Heart right ventricle (tissue), 16 donors: ENCODE measurements around the gene POP4. TPM values are rescaled to one million over a fixed set of nuclear protein-coding genes. Genes with fewer than 3 reads are reported as not detected.
A peak's percentile ranks its signal among the peaks of the same experiment; 100 is the strongest.

Experiments
- ATAC-seq, 8 donors: fragments of 200-7000 bp; cut with Tn5 transposase; one replicate each; pipeline ENCODE4 v1.9.1; 2020; ENCODE audit warnings: mild to moderate bottlenecking in 8 of 8, moderate library complexity in 8 of 8, moderate number of reproducible peaks in 1 of 8
- DNase-seq, 2 donors: peaks; one replicate each; pipeline ENCODE4 v3.0.0-alpha.2; 2020
- H3K27ac ChIP-seq, 10 donors: fragments of 200-600 bp; sonication (generic) in 2 of 10; one replicate each; pipeline versions ENCODE4 v1.5.0 to v1.8.0; 2020 to 2022; ENCODE audit warnings: mild to moderate bottlenecking in 3 of 10
- H3K27me3 ChIP-seq, 7 donors: fragments of 200-600 bp; one replicate each; pipeline ENCODE4 v1.8.0; 2021 to 2022; ENCODE audit warnings: mild to moderate bottlenecking in 2 of 7
- H3K36me3 ChIP-seq, 9 donors: fragments of 200-600 bp; sonication (generic) in 1 of 9; one replicate each; pipeline versions ENCODE4 v1.5.0 to v1.8.0; 2020 to 2022; ENCODE audit warnings: mild to moderate bottlenecking in 2 of 9
- H3K4me1 ChIP-seq, 9 donors: fragments of 200-600 bp; sonication (generic) in 1 of 9; one replicate each; pipeline versions ENCODE4 v1.5.0 to v1.8.0; 2020 to 2022; ENCODE audit warnings: mild to moderate bottlenecking in 4 of 9
- H3K4me3 ChIP-seq, 10 donors: fragments of 200-600 bp; sonication (generic) in 2 of 10; one replicate each; pipeline versions ENCODE4 v1.5.0 to v1.8.0; 2020 to 2022; ENCODE audit warnings: mild to moderate bottlenecking in 7 of 10, moderate library complexity in 2 of 10
- H3K9me3 ChIP-seq, 11 donors: fragments of 200-600 bp in 10 of 11; sonication (generic) in 2 of 11; one replicate each; pipeline versions ENCODE4 v1.5.0 to v1.8.0; 2013 to 2022; ENCODE audit warnings: mild to moderate bottlenecking in 2 of 11, control low read depth in 1 of 11, moderate library complexity in 1 of 11
- WGBS, 2 donors: extraction: QIAGEN DNeasy Blood & Tissue Kit; methylation state at CpG; one replicate each; pipeline ENCODE4 v1.1.7; 2013; ENCODE audit warnings: inconsistent platforms in 1 of 2; 5-methylcytosine and 5-hydroxymethylcytosine counted together
- intact Hi-C, 10 donors: fragments of 100-400 bp; cut with DNase I; formaldehyde crosslinking; loops; one replicate each; pipeline versions ENCODE4 v1.11.1 to v1.14.2; 2022
- polyA plus RNA-seq, 2 donors: library from polyadenylated mRNA; stranded (reverse); fragments of 200-250 nt; gene quantifications; one replicate each; pipeline ENCODE4 v1.2.3, GENCODE V29; 2013
- total RNA-seq, 10 donors: library from RNA; stranded (reverse); fragmentation: NEBNext Ultra II Directional in 3 of 10; extraction: Animal tissue kit (Norgen Biotek cat#: 25700) in 3 of 10; gene quantifications; one replicate each; pipeline versions ENCODE4 v1.2.1 to v1.2.4, GENCODE V29; 2021 to 2023
- TF ChIP-seq, protein P1 (sequence below), 9 donors: fragments of 200-600 bp; sonication (generic) in 2 of 9; IDR thresholded peaks; one replicate each; pipeline versions ENCODE4 v1.5.0 to v1.8.0; 2021 to 2022; ENCODE audit warnings: antibody characterized with exemption in 9 of 9, mild to moderate bottlenecking in 5 of 9, moderate library complexity in 1 of 9
- donor health status: Arrhythmogenic right ventricular cardiomyopathy.
- donor health status: ischemic (EF 13 %, LVEDD 7.1; RV severe dilation, severe dysfunction).
- donor health status: healthy with polysubstance abuse.
- donor health status: DM: no; HTN: yes; CAD: no.
- donor health status: DM: no; HTN: no; CAD: no.
- donor health status: ischemic (EF 25% LVEDD 6.9; RV normal size, moderate dysfunction).
- donor health status: ischemic (EF 25% LVEDD 5.7; RV mildly dilated, moderate dysfunction).
- donor health status: healthy.
- donor health status: DM: yes; HTN: yes; CAD: no.
- donor health status: Ischemic cardiomyopathy.
- donor health status: ischemic (EF 35%, LVEDD 5.7; RV mildly dilated, moderate dysfunction).
- donor health status: nonischemic (EF 11% LVEDD 7.7; RV severe dilation, severe dysfunction).
- donor health status: DM: yes; HTN: yes; CAD: no.
- donor health status: PGD.
- donor health status: ischemic (EF 29% LVEDD 5.4; RV normal size, mild dysfunction).
- donor health status: nonischemic (EF 23%, LVEDD 6.1; RV moderate dilation, normal function).

The POP4 gene
- total and polyA plus RNA-seq, 12 donors = 46.6 to 108 (median 51.7) TPM

DNA sequence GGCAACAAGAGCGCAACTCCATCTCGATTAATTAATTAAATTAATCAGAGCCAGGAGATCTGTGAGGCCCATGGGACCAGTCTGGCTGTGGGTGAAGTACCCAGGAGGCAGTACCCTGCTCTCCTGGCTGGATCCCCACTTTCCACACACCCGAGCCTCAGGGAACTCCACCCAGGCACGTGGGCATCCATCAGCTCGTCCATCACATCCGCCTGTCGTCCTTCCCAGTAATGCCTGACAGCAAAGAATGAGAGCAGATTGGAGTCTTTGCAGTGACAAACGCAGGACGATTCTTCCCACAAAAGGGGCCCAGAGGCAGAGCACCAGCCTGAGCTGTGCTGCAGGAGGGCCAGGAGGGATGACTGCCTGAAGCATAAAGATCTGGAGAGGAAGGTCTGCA is 44.5 kb upstream of the POP4 start:
- ATAC-seq = no peak
- Histone ChIP-seq H3K9me3 (peaks cover 0 to 40% (median 17%) of the 10 kb centered on the region in 11 donors), H3K27me3 (peaks cover 0 to 24% (median 17%) of the 10 kb centered on the region in 7 donors), H3K4me3 (no peak overlapping the region), H3K4me1 (no peaks in the 10 kb centered on the region), H3K36me3 (no peaks in the 10 kb centered on the region), H3K27ac (no peak overlapping the region)
- no peak for DNase-seq
- WGBS, 2 donors = 65 to 71% methylated on average over 9 of the region's 9 CpGs
- TF ChIP-seq, protein P1, sequence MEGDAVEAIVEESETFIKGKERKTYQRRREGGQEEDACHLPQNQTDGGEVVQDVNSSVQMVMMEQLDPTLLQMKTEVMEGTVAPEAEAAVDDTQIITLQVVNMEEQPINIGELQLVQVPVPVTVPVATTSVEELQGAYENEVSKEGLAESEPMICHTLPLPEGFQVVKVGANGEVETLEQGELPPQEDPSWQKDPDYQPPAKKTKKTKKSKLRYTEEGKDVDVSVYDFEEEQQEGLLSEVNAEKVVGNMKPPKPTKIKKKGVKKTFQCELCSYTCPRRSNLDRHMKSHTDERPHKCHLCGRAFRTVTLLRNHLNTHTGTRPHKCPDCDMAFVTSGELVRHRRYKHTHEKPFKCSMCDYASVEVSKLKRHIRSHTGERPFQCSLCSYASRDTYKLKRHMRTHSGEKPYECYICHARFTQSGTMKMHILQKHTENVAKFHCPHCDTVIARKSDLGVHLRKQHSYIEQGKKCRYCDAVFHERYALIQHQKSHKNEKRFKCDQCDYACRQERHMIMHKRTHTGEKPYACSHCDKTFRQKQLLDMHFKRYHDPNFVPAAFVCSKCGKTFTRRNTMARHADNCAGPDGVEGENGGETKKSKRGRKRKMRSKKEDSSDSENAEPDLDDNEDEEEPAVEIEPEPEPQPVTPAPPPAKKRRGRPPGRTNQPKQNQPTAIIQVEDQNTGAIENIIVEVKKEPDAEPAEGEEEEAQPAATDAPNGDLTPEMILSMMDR (IDR thresholded peaks at IDR 0.05) = no peak
- intact Hi-C loops = no loop called here

DNA sequence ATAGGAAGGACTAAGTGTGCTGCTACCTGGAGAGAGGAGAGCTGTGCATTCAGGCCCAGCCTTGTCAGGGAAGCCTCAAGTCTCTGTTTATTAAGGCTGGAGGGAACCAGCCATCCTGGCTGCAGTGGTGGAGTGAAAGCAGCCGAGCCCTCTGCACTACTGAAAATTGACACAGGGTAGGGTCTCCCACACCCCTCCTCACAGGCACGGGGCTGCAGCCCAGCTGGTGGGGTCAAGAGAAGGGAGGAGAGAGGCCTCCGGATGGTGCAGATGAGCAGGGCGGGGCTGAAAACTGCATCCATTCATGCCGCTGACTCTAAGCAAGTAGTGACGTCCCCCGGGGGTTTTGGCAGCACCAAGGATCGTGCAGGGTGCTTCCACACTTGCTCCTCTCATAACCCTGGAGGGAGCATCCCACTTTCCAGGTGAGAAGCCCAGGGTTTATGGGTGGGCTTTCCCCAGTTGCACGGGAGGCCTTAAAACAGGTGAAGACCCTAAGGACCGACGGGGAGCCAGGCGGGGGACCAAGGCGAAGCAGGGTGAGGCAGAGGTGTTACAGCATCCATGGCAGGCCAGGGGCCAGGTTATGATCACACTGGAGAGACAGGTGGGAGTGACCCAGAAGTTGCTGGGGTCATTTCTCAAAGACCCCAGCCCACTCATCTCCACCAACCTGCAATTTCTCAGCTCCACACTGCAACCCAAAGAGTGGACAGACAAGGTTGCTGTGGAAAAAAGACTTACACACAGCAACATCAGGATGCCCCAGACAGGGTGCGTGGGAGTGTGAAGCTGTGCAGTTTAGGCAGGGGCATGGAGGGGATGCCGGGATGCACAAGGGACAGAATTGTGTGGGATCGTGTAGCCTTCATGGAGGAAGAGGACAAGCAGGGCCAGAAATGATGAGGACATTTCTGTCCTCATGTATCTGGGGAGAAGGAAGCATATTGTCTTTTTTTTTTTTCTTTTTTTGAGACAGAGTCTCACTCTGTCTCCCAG is 43.5 kb upstream of the POP4 start:
- H3K4me3 ChIP-seq = no peak overlapping the region
- H3K4me1 ChIP-seq = no peaks in the 10 kb centered on the region
- ATAC-seq (peak in 1 of 8 donors; percentile 8), DNase-seq (no peak)
- H3K36me3 ChIP-seq = no peaks in the 10 kb centered on the region
- 56 to 58% methylated on average over 16 of the region's 16 CpGs for WGBS, 2 donors
- H3K27me3 ChIP-seq = peaks cover 0 to 24% (median 18%) of the 10 kb centered on the region in 7 donors
- intact Hi-C loops = no loop called here
- H3K9me3 ChIP-seq = peaks cover 0 to 30% (median 17%) of the 10 kb centered on the region in 11 donors
- no peak overlapping the region for H3K27ac ChIP-seq
- TF ChIP-seq, protein P1 (IDR thresholded peaks at IDR 0.05) = no peak

DNA sequence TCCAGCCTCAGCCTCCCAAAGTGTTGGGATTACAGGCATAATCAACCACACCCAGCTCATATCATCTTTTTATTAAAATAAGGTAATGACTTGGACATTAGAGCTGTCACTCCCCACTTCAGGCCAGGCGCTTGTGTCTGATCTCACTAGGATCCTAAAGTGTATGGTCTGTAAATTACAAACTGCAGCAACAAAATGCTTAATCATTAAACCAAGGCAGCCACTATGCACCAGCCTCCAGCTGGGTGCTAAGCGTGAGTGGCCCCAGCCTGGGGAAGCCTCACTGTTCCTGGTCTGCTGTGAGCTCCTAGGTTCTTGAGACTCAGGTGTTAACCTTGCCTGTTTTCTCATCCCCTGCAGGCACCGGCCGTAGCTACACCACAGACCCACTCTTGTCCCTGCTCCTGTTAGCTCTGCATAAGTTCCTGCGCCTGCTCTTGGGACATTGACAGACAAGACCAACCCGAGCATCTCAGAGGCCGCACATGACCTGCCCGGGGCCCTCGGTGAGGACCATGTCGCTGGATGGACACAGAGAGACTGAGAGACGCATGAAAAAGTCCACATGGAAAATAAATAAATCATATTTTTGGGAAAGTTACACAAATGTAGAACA is 42.5 kb upstream of the POP4 start:
- no peak for ATAC-seq
- WGBS, 2 donors = 75 to 79% methylated on average over 11 of the region's 11 CpGs
- H3K27ac ChIP-seq = no peak overlapping the region
- peaks cover 0 to 22% (median 16%) of the 10 kb centered on the region in 11 donors for H3K9me3 ChIP-seq
- no peak overlapping the region for H3K4me3 ChIP-seq
- H3K27me3 ChIP-seq = peaks cover 0 to 34% (median 22%) of the 10 kb centered on the region in 7 donors
- intact Hi-C loops = no loop called here
- no peaks in the 10 kb centered on the region for H3K4me1 ChIP-seq
- no peak for DNase-seq
- TF ChIP-seq, protein P1 (IDR thresholded peaks at IDR 0.05) = no peak
- H3K36me3 ChIP-seq = no peaks in the 10 kb centered on the region

DNA sequence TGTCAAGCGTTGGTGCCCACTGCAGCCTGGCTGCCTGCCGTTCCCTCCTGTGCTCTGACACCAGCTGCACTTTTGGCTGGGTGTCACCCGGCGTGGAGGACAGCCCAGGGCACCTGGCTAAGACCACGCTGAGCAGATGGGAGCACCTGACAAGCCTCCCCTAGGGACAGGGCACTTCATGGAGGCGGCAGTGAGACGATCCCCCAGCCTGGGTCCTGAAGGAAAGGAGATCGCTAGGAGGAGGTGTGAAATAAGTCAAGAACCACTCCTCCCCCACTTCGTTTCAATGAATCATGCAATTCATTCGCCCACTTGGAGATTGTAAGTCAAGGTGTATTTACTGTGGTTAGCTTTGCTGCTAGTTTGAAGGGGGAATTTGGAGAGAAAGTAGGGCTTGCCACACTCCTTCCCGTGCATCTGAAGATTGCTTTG is 41.5 kb upstream of the POP4 start:
- Histone ChIP-seq H3K27ac (no peak overlapping the region), H3K4me3 (no peak overlapping the region), H3K27me3 (peaks cover 0 to 34% (median 29%) of the 10 kb centered on the region in 7 donors), H3K4me1 (no peaks in the 10 kb centered on the region), H3K9me3 (peaks cover 0 to 12% (median 9%) of the 10 kb centered on the region in 11 donors), H3K36me3 (no peaks in the 10 kb centered on the region)
- 37 to 40% methylated on average over 11 of the region's 11 CpGs for WGBS, 2 donors
- TF ChIP-seq, protein P1 (IDR thresholded peaks at IDR 0.05) = no peak
- intact Hi-C loops = no loop called here
- DNase-seq (no peak), ATAC-seq (peak in 2 of 8 donors; percentile 44 to 61)
